Activated naive CD4-positive, alpha-beta T cell treated with anti-CD3 and anti-CD28 coated beads for 36 hours (primary cell): ENCODE measurements around the gene NOTCH2. TPM values are rescaled to one million over a fixed set of nuclear protein-coding genes. Genes with fewer than 3 reads are reported as not detected.
A peak's percentile ranks its signal among the peaks of the same experiment; 100 is the strongest.
"Not testable (repeated sequence)": the region's sequence is repeated elsewhere in the genome, so short reads cannot be mapped to it uniquely, and the experiment has no call there.

Experiments used
- CTCF ChIA-PET: fragments of 350-600 bp; sonication (Branson Sonifier 250); formaldehyde crosslinking; loops from one replicate; lab custom pipeline; 2021; ENCODE audit warnings: antibody characterized with exemption; lab: Charles Lee
- DNase-seq: peaks from one replicate; pipeline ENCODE4 v3.0.0-alpha.2; 2020
- H3K27ac Mint-ChIP-seq: one replicate; pipeline ENCODE4 v1.8.0; 2021; ENCODE audit warnings: mild to moderate bottlenecking, mixed read lengths
- H3K27me3 Mint-ChIP-seq: one replicate; pipeline ENCODE4 v1.8.0; 2021; ENCODE audit warnings: low read depth, mixed read lengths
- H3K36me3 Mint-ChIP-seq: one replicate; pipeline ENCODE4 v1.8.0; 2021; ENCODE audit warnings: low read depth, mixed read lengths
- H3K4me1 Mint-ChIP-seq: one replicate; pipeline ENCODE4 v1.8.0; 2021; ENCODE audit warnings: low read depth, mixed read lengths
- H3K4me3 Mint-ChIP-seq: one replicate; pipeline ENCODE4 v1.8.0; 2021; ENCODE audit warnings: mild to moderate bottlenecking, moderate library complexity, mixed read lengths
- H3K9me3 Mint-ChIP-seq: one replicate; pipeline ENCODE4 v1.8.0; 2021; ENCODE audit warnings: mixed read lengths
- intact Hi-C: fragments of 100-400 bp; cut with micrococcal nuclease; formaldehyde crosslinking; loops from one replicate; pipeline ENCODE4 v1.15.1; 2023
- total RNA-seq, 2 experiments: library from RNA; stranded (reverse); gene quantifications; one replicate each; pipeline ENCODE4 v1.2.3, GENCODE V29; 2021

Gene NOTCH2
- total RNA-seq, 2 experiments from 2014 or later = 43.9 to 45.6 TPM

DNA sequence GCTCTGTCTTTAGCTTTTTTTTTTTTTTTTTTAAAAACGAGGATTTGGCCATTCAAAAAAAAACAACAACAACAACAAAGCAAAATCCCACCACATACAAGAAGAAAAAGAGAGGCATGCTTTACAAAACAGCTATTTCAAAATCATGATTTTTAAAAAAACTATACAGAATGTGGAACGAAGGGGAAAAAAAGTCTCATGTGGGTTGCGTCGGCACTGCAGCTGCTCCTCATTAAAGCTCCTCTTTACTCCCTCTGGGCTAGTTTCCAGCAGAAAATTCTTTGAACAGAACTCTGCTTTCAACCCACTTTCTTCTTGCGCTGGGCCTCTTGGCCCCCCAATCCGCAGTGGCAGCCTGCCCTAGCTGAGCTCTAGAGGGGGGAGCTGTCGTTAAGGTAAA lies 54.5 kb downstream of the NOTCH2 start:
- H3K4me1 Mint-ChIP-seq, H3K4me3 Mint-ChIP-seq, CTCF ChIA-PET, H3K9me3 Mint-ChIP-seq, H3K36me3 Mint-ChIP-seq, intact Hi-C loops, H3K27ac Mint-ChIP-seq, DNase-seq, H3K27me3 Mint-ChIP-seq: not testable (repeated sequence)

DNA sequence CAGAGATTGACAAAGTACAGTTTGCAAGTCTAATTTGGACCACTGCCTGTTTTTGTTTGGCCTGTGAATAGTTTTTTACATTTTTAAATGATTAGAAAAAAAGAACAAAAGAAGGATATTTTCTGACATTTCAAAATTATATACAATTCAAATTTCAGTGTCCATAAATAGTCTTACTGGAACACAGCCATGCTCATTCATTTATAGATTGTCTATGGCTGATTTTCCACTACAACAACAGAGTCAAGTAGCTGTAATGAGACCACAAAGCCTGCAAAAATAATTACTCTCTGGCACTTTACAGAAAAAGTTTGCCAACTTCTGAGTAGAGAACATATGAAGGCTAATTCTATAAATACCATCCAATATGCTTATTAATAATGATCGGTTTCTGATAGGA lies 61.1 kb downstream of the NOTCH2 start:
- H3K36me3 Mint-ChIP-seq, H3K27me3 Mint-ChIP-seq, H3K27ac Mint-ChIP-seq, H3K4me1 Mint-ChIP-seq, intact Hi-C loops, DNase-seq, H3K4me3 Mint-ChIP-seq, H3K9me3 Mint-ChIP-seq, CTCF ChIA-PET: not testable (repeated sequence)

DNA sequence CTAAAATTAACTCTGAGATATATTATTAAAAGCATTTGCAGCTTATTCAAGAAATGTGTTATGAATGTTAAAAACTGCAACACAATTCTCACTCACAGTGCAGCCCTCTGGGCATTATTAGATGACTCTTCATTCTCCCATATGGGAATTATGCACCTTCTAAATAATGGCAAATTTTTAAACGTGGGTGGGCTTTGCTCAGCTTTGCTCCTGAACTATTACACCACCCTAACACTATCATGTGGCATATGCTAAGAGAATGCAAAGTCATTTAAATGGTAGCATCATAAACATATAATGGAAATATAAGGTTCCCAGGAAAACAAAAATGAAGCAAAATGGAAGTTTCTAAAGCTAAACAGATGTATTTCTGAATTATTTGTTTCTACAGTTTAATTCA lies 61.6 kb downstream of the NOTCH2 start:
- H3K27ac Mint-ChIP-seq, H3K4me3 Mint-ChIP-seq, DNase-seq, CTCF ChIA-PET, intact Hi-C loops, H3K27me3 Mint-ChIP-seq, H3K4me1 Mint-ChIP-seq, H3K36me3 Mint-ChIP-seq, H3K9me3 Mint-ChIP-seq: not testable (repeated sequence)

DNA sequence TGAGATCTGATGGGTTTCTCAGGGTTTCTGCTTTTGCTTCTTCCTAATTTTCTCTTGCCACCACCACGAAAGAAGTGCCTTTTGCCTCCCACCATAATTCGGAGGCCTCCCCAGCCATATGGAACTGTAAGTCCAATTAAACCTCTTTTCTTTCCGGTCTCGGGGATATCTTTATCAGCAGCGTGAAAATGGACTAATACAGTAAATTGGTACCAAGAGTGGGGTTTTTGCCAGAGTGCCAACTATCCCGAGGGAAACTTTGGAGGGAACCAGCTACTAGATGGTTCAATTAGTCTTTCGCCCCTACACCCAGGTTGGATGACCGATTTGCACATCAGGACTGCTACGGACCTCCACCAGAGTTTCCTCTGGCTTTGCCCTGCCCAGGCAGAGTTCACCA lies 68.4 kb downstream of the NOTCH2 start:
- H3K27me3 Mint-ChIP-seq, H3K9me3 Mint-ChIP-seq, CTCF ChIA-PET, H3K4me1 Mint-ChIP-seq, H3K27ac Mint-ChIP-seq, DNase-seq, H3K36me3 Mint-ChIP-seq, intact Hi-C loops, H3K4me3 Mint-ChIP-seq: not testable (repeated sequence)

DNA sequence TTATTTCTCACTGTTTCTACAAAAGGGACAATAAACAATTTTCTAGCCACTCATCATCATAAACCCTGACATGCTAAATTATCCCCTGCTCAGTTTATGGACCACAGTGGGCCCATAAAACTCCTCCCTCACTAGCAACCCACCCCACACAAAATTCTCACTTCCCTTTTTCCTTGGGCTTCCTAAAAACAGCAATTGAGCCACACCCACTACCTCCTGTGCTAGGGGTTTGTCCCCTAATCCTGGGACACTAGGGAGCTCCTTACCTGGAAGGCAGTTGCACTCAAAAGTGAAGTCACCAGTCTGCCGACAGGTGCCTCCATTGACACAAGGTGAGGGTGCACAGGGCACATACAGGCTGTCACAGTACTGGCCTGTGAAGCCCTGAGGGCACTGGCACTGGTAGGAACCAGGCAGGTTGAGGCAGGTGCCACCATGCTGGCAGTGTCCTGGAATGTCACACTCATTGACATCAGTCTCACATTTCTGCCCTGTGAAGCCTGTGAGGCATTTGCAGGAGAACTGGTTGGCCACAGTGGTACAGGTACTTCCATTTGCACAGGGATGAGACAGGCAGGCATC lies 72.6 kb downstream of the NOTCH2 start:
- H3K9me3 Mint-ChIP-seq, DNase-seq, intact Hi-C loops, H3K27ac Mint-ChIP-seq, H3K4me3 Mint-ChIP-seq, H3K4me1 Mint-ChIP-seq, H3K36me3 Mint-ChIP-seq, H3K27me3 Mint-ChIP-seq, CTCF ChIA-PET: not testable (repeated sequence)

DNA sequence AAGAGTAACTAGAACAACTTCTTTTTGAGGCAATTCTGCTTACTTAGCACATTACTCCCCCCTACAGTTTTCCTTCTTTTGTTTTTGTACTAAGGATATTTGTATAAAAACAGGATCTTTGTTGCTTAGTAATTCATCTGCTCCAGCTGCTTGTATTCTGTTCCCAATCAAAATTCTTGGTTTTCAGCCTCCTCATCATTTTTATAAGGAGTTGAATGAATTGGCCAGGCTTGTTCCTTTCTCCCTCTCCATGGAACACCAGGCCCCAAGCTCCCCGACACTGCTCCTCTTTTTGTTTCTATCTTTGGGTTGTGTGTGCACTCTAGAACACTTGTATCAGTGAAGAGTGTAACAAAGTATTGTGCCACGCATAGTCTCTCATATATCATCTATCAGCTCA lies 73.5 kb downstream of the NOTCH2 start:
- CTCF ChIA-PET, intact Hi-C loops, H3K27me3 Mint-ChIP-seq, H3K4me3 Mint-ChIP-seq, DNase-seq, H3K36me3 Mint-ChIP-seq, H3K4me1 Mint-ChIP-seq, H3K27ac Mint-ChIP-seq, H3K9me3 Mint-ChIP-seq: not testable (repeated sequence)

DNA sequence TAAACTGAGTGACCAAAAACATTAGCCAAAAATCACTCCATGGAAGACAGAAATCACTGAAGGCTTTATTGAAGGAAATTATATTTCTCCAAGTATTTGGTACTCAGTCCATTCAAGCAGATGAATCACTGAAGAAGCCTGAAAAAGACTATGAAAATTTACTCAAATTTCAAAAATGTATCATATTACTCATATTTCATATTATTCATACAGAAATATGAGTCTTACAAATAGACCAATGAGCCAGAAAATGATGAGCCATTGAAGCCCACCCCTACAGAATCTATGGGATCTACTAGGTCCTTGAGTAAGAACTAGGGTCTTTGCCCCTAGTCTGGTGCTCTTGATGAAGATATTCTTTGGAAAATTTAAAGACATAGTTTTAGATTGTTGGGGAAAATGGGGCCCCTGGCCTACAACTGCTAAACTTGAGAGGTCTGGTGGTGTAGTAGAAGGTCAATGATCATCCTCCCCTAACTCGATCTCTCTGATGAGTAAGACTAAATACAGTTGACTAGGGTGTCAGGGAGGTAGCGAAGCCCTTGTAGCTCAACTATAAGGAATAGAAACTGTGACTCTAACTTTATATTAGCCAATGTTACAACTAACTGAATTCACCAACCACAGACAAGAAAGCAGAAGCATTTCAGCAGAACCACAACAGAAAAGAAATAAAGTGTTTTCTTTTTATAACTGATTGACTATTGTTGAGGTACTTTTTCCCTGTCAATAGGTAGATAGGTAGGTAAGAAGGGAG lies 81.0 kb downstream of the NOTCH2 start:
- intact Hi-C loops = no loop called here
- peak overlapping the region; percentile 75 for H3K27ac Mint-ChIP-seq
- CTCF ChIA-PET = interaction anchor here (0.6 to 3.2 kb wide), 3 partner anchors 21 to 179 kb away, joined by 3 to 16 read pairs (median 5); no protein-coding TSS in a partner anchor
- H3K4me1 Mint-ChIP-seq = peaks cover 34% of the 10 kb centered on the region
- H3K9me3 Mint-ChIP-seq = no peaks in the 10 kb centered on the region
- peak overlapping the region; percentile 41 for H3K4me3 Mint-ChIP-seq
- DNase-seq = peak; percentile 28
- H3K36me3 Mint-ChIP-seq = peaks cover 14% of the 10 kb centered on the region
- H3K27me3 Mint-ChIP-seq = no peaks in the 10 kb centered on the region

DNA sequence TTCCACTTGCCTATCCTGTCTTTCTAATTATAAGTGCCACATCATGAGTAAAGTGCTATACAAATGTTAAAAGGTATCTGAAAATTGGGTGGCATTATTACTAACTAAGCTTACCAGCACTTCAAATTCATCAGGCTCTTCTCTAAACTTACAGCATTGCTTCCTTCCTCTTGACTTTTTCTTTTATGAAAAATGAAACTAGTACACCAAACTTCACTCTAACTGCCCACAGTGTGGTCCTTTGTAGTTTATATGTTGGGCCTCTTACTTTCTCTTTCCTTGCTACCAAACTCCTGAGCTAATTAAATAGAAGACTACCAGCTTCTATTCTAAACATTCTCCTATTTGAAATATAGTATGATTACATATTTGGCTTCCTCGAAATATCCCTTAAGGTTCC lies 81.8 kb downstream of the NOTCH2 start:
- peak overlapping the region; percentile 75 for H3K27ac Mint-ChIP-seq
- H3K4me3 Mint-ChIP-seq = peak overlapping the region; percentile 41
- DNase-seq = no peak
- no peaks in the 10 kb centered on the region for H3K27me3 Mint-ChIP-seq
- H3K36me3 Mint-ChIP-seq = peaks cover 14% of the 10 kb centered on the region
- CTCF ChIA-PET = interaction anchor here (0.5 to 3.2 kb wide), 3 partner anchors 20 to 1124 kb away, joined by 3 to 16 read pairs (median 5); no protein-coding TSS in a partner anchor
- H3K9me3 Mint-ChIP-seq = no peaks in the 10 kb centered on the region
- H3K4me1 Mint-ChIP-seq = peaks cover 34% of the 10 kb centered on the region
- intact Hi-C loops = no loop called here

DNA sequence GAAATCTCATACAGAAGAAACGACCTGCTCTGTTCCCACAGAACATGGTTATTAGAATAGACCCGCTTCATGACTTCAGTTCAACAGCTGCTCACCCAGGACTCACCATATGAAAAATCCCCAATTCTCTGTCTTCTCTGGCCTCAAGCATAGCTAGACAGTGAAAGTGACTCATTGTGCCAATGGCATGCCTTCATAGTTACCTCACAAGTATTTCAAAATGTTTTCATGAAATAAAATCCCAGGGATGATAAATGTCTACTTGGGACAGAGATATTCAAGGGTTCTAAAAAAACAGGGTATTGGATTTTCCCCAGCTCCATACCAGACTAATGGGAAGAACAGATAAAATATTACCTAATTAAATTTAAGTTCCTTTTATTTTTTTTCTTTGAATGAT lies 82.3 kb downstream of the NOTCH2 start:
- Mint-ChIP-seq H3K4me1 (peaks cover 35% of the 10 kb centered on the region), H3K36me3 (peaks cover 14% of the 10 kb centered on the region), H3K27me3 (no peaks in the 10 kb centered on the region), H3K4me3 (no peak overlapping the region), H3K27ac (peak overlapping the region; percentile 53), H3K9me3 (no peaks in the 10 kb centered on the region)
- peak; percentile 26 for DNase-seq
- intact Hi-C loops = no loop called here
- CTCF ChIA-PET = interaction anchor here (0.5 to 3.2 kb wide), 3 partner anchors 19 to 1124 kb away, joined by 3 to 16 read pairs (median 5); no protein-coding TSS in a partner anchor

DNA sequence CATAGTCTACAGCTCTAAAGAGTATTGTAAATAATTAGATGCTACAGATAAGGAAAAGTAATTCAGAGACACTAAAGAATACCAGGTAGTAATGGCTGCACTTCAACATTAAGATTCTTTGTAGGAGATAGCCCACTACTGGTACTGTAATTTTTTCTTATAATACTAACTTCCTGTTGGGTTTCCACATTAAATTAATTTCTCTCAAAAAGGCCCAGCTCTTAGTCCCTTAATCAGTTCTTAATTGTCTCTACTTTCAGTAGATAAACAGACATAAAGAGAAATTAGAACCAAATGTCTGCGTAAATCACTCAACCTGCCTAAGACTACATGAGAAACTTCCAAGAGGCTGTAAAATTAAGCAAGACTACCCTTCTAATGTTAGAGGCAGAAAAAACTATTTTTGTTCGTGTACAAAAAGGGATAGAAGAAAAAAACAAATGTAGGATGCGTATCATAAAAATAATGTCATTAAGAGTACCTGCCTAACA lies 83.4 kb downstream of the NOTCH2 start:
- DNase-seq = no peak
- H3K4me1 Mint-ChIP-seq = peaks cover 35% of the 10 kb centered on the region
- peaks cover 14% of the 10 kb centered on the region for H3K36me3 Mint-ChIP-seq

DNA sequence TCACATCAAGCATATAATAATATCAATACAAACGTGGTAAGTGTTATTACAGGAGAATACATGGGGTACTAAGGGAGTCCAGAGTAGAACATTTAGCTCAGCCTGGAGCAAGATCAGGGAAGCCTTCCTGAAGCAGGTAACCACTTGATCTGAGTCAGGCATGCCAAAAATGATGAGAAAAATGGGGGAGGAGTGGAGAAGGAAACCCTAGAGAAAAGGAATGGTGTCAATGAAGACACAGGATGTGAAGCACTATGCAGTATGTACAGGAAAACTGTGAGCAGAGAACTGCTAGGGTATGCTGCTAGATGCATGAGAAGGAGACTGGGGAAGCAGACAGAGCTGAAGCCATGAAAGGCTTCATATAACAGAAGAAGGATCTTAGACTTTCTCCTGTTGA lies 84.7 kb downstream of the NOTCH2 start:
- no peak overlapping the region for H3K4me3 Mint-ChIP-seq
- H3K36me3 Mint-ChIP-seq = peaks cover 14% of the 10 kb centered on the region
- intact Hi-C loops = no loop called here
- H3K4me1 Mint-ChIP-seq = peaks cover 35% of the 10 kb centered on the region
- H3K27me3 Mint-ChIP-seq = no peaks in the 10 kb centered on the region
- no peaks in the 10 kb centered on the region for H3K9me3 Mint-ChIP-seq
- DNase-seq = no peak
- no peak overlapping the region for H3K27ac Mint-ChIP-seq
- CTCF ChIA-PET = no interaction called here

More for the DNA sequence above, 83.4 kb downstream of the NOTCH2 start:
- H3K27ac Mint-ChIP-seq = no peak overlapping the region
- H3K4me3 Mint-ChIP-seq = no peak overlapping the region
- no peaks in the 10 kb centered on the region for H3K27me3 Mint-ChIP-seq
- intact Hi-C loops = no loop called here
- CTCF ChIA-PET = interaction anchor here (0.7 to 3.2 kb wide), 2 partner anchors 18 to 28 kb away, joined by 3 to 16 read pairs; no protein-coding TSS in a partner anchor
- H3K9me3 Mint-ChIP-seq = no peaks in the 10 kb centered on the region

DNA sequence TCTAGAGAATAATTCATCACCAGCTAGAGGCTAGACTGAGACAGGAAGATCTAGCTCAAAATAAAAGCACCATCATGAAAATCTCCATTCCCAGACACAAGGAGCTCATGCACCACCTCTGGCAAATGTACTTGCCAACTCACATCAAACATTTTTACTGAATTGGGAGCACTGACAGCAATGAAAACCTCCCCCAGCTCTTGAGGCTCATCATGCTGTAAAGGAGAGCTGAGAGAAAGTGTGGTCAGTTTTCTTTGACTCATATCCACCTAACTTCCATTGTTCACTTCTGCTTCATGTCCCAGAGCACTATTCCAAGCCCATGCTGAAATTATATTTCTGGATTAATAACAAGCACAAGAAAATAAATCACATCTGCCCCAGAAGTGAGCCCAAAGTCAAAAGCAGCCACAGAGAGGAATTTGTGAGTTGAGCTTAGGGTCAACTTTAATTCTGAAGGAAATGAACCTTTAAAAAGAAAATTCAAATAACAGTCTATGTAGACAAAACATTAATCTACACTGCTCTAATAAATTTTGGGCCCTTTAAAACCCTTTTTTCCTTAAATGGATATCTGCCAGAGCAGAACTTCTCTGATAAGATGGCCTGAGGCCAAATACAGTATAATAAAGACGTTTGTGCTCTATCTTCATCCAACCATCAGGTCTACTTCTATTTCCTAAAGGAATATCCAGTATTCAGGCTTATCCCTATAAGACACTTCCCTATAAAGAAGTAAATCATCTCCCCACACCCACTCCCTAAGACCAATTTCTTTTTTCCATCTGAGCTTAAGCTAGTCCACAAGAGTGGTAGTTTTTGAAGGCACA lies 87.3 kb downstream of the NOTCH2 start:
- Mint-ChIP-seq H3K36me3 (peaks cover 14% of the 10 kb centered on the region), H3K27ac (no peak overlapping the region), H3K27me3 (no peaks in the 10 kb centered on the region), H3K4me1 (peaks cover 16% of the 10 kb centered on the region), H3K9me3 (no peaks in the 10 kb centered on the region), H3K4me3 (no peak overlapping the region)
- CTCF ChIA-PET = interaction anchor here (4.3 kb wide), 1 partner anchor 14 kb away, joined by 21 read pairs; no protein-coding TSS in a partner anchor
- DNase-seq = no peak
- intact Hi-C loops = no loop called here
